H1 (cell line): ENCODE data around the gene MYOM1. TPM values are rescaled to one million over a fixed set of nuclear protein-coding genes. Genes with fewer than 3 reads are reported as not detected.

Experiments used
- PHF8 ChIP-seq: fragments of 200-600 bp; sonication (generic); conservative IDR thresholded peaks from 2 replicates; pipeline ENCODE4 v1.7.1; 2012; ENCODE audit warnings: low read depth, mild to moderate bottlenecking, inconsistent platforms, low read length, moderate library complexity
- RBBP5 ChIP-seq: IDR thresholded peaks from 2 replicates; pipeline ENCODE4 v1.7.1; 2012; ENCODE audit warnings: low read depth, mild to moderate bottlenecking, inconsistent platforms, low read length, moderate library complexity, borderline replicate concordance
- SRF ChIP-seq: IDR thresholded peaks from 2 replicates; pipeline ENCODE4 v1.6.1; 2011; ENCODE audit warnings: mild to moderate bottlenecking, low read depth, low read length, moderate library complexity
- TEAD4 ChIP-seq: IDR thresholded peaks from 2 replicates; pipeline ENCODE4 v1.6.1; 2012; ENCODE audit warnings: low read depth, low read length, inconsistent platforms, mixed read lengths
- ZNF274 ChIP-seq: IDR thresholded peaks from 2 replicates; pipeline ENCODE4 v1.7.0; 2012; ENCODE audit warnings: low read length, borderline replicate concordance; ENCODE audit errors: extremely low read depth
- polyA plus RNA-seq, 7 experiments: library from polyadenylated mRNA; depleted of rRNA in 3 of 7; stranded (reverse) in 5 of 7; unstranded in 2 of 7; fragments of >200 nt in 5 of 7; fragments of 200-250 nt in 2 of 7; gene quantifications; 1 replicate in 5 of 7; 2 replicates in 1 of 7; 4 replicates in 1 of 7; pipeline versions ENCODE4 v1.2.1 to v1.2.3, GENCODE V29; 2011 to 2013; ENCODE audit warnings: missing spikeins in 2 of 7, mixed read lengths in 2 of 7
- total RNA-seq: library from RNA; stranded (reverse); fragmentation: NEBNext Ultra II Directional; extraction: Animal tissue kit (Norgen Biotek cat#: 25700); gene quantifications from 2 replicates; pipeline ENCODE4 v1.2.1, GENCODE V29; 2021
- TF ChIP-seq, protein P1 (sequence below): fragments of 300-600 bp; sonication (generic); IDR thresholded peaks from 2 replicates; pipeline ENCODE4 v1.7.1; 2012; ENCODE audit warnings: low read length, moderate library complexity, mild to moderate bottlenecking, inconsistent platforms; ENCODE audit not compliant: insufficient replicate concordance

Gene MYOM1
- total and polyA plus RNA-seq, 2 of the 8 experiments (the other 6 are each of a cell fraction or from before 2014, with no cell fraction given): 0.06 to 0.32 TPM

DNA sequence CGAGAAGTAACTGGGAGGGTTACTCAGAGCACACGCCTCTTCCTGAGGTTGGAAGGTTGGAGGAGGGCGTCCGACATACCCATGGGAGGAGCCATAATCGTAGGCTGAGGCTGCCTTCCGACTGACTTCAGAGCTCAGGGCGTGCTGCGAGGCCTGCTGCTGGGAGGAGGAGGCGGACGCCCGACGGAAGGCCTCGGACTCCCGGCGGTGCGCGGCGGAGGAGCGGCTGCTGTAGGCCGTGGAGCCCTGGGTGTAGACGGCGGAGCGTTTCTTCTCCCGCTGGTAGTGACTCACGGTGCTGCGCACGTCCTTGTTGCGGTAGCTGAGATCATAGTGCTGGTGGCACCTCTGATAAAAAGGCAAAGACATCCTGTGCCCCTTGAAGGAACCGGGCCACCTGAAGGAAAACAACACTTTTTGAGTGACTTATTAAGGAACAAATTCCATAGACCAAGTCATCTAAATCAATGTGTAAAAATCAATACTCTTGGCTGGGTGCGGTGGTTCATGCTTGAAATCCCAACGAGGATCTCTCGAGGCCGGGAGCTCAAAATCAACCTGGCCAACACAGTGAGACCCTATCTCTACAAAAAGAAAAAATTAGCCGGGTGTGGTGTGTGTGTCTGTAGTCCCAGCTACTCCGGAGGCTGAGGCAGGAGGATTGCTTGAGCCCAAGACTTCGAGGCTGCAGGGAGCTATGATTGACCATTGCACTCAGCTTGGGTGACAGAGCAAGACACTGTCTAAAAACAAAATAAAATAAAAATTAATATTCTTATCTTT, 4.7 kb downstream of the MYOM1 start (continued):
- TF ChIP-seq, protein P1, sequence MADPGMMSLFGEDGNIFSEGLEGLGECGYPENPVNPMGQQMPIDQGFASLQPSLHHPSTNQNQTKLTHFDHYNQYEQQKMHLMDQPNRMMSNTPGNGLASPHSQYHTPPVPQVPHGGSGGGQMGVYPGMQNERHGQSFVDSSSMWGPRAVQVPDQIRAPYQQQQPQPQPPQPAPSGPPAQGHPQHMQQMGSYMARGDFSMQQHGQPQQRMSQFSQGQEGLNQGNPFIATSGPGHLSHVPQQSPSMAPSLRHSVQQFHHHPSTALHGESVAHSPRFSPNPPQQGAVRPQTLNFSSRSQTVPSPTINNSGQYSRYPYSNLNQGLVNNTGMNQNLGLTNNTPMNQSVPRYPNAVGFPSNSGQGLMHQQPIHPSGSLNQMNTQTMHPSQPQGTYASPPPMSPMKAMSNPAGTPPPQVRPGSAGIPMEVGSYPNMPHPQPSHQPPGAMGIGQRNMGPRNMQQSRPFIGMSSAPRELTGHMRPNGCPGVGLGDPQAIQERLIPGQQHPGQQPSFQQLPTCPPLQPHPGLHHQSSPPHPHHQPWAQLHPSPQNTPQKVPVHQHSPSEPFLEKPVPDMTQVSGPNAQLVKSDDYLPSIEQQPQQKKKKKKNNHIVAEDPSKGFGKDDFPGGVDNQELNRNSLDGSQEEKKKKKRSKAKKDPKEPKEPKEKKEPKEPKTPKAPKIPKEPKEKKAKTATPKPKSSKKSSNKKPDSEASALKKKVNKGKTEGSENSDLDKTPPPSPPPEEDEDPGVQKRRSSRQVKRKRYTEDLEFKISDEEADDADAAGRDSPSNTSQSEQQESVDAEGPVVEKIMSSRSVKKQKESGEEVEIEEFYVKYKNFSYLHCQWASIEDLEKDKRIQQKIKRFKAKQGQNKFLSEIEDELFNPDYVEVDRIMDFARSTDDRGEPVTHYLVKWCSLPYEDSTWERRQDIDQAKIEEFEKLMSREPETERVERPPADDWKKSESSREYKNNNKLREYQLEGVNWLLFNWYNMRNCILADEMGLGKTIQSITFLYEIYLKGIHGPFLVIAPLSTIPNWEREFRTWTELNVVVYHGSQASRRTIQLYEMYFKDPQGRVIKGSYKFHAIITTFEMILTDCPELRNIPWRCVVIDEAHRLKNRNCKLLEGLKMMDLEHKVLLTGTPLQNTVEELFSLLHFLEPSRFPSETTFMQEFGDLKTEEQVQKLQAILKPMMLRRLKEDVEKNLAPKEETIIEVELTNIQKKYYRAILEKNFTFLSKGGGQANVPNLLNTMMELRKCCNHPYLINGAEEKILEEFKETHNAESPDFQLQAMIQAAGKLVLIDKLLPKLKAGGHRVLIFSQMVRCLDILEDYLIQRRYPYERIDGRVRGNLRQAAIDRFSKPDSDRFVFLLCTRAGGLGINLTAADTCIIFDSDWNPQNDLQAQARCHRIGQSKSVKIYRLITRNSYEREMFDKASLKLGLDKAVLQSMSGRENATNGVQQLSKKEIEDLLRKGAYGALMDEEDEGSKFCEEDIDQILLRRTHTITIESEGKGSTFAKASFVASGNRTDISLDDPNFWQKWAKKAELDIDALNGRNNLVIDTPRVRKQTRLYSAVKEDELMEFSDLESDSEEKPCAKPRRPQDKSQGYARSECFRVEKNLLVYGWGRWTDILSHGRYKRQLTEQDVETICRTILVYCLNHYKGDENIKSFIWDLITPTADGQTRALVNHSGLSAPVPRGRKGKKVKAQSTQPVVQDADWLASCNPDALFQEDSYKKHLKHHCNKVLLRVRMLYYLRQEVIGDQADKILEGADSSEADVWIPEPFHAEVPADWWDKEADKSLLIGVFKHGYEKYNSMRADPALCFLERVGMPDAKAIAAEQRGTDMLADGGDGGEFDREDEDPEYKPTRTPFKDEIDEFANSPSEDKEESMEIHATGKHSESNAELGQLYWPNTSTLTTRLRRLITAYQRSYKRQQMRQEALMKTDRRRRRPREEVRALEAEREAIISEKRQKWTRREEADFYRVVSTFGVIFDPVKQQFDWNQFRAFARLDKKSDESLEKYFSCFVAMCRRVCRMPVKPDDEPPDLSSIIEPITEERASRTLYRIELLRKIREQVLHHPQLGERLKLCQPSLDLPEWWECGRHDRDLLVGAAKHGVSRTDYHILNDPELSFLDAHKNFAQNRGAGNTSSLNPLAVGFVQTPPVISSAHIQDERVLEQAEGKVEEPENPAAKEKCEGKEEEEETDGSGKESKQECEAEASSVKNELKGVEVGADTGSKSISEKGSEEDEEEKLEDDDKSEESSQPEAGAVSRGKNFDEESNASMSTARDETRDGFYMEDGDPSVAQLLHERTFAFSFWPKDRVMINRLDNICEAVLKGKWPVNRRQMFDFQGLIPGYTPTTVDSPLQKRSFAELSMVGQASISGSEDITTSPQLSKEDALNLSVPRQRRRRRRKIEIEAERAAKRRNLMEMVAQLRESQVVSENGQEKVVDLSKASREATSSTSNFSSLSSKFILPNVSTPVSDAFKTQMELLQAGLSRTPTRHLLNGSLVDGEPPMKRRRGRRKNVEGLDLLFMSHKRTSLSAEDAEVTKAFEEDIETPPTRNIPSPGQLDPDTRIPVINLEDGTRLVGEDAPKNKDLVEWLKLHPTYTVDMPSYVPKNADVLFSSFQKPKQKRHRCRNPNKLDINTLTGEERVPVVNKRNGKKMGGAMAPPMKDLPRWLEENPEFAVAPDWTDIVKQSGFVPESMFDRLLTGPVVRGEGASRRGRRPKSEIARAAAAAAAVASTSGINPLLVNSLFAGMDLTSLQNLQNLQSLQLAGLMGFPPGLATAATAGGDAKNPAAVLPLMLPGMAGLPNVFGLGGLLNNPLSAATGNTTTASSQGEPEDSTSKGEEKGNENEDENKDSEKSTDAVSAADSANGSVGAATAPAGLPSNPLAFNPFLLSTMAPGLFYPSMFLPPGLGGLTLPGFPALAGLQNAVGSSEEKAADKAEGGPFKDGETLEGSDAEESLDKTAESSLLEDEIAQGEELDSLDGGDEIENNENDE: no peak
- TF ChIP-seq ZNF274: no peak
- TF ChIP-seq PHF8: no peak
- no peak for TF ChIP-seq SRF
- no peak for TF ChIP-seq TEAD4
- TF ChIP-seq RBBP5: no peak
